Upper lobe of left lung (tissue), 4 donors: Measurements from ENCODE around the gene GLS2.

Experiments used
- POLR2AphosphoS5 ChIP-seq, 2 donors: sonication (generic); formaldehyde crosslinking; IDR thresholded peaks; one replicate each; pipeline ENCODE4 v1.5.1; 2017; ENCODE audit warnings: antibody characterized with exemption in 2 of 2
- TF ChIP-seq, protein P1 (sequence below), 6 experiments: fragments of 450-650 bp in 4 of 6; fragments of 200-600 bp in 2 of 6; sonication (generic) in 2 of 6; IDR thresholded peaks; one replicate each; pipeline ENCODE4 v1.5.1; 2016 to 2019; ENCODE audit warnings: antibody characterized with exemption in 6 of 6

DNA sequence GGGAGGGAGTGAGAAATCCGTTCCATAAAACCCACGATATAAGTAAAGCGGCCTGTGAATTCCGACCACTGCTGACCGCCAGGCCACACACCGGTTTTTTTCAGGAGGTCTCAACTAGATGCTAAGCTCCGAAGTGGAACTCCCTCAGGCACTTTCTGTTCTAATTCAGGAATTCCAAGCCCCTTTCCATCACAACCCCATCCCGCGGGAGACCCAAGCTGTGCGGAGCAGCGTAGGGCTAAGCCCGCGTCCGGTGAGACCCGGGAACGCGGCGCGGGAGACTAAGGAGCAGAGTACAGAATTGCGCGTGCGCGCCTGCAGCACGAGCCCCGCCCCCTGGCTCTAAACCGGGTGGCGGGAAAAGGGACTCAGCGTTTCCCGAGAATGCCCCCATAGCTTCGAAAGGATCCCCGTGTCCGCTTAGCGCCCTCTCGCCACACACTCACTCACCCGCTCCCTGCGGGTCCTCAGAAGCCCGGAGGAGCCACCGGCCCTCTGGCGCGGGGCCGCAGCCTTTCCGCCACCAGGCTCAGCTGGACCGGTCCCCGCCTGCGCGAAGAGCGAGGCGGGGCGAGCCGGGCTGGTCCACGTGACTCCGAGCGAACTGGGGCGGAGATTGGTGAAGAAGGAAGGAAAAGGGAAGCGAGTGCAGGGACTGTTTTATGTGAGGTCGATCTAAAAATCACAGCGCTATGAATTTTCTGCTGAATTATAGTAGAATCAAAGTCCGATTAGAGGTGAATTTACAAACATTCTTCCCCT, 38.9 kb downstream of the GLS2 start, which contains the start of gene TIMELESS:
- TF ChIP-seq POLR2AphosphoS5 (IDR thresholded peaks at IDR 0.05): peak; percentile 78 to 87
- TF ChIP-seq, protein P1, sequence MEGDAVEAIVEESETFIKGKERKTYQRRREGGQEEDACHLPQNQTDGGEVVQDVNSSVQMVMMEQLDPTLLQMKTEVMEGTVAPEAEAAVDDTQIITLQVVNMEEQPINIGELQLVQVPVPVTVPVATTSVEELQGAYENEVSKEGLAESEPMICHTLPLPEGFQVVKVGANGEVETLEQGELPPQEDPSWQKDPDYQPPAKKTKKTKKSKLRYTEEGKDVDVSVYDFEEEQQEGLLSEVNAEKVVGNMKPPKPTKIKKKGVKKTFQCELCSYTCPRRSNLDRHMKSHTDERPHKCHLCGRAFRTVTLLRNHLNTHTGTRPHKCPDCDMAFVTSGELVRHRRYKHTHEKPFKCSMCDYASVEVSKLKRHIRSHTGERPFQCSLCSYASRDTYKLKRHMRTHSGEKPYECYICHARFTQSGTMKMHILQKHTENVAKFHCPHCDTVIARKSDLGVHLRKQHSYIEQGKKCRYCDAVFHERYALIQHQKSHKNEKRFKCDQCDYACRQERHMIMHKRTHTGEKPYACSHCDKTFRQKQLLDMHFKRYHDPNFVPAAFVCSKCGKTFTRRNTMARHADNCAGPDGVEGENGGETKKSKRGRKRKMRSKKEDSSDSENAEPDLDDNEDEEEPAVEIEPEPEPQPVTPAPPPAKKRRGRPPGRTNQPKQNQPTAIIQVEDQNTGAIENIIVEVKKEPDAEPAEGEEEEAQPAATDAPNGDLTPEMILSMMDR (IDR thresholded peaks at IDR 0.05): peak in 3 of 6 experiments; percentile 33 to 43 (median 35)
